HG03097 (cell line): ENCODE results near the gene CD6.

Experiments
- ATAC-seq: cut with Tn5 transposase; IDR thresholded peaks from one replicate; pipeline ENCODE4 v1.9.1; 2021; ENCODE audit not compliant: unreplicated experiment, low FRiP score

Gene CD6

GRCh38 chr11:61007956-61008896 lies 36.7 kb downstream of the CD6 start:
- no peak for ATAC-seq

GRCh38 chr11:61008971-61009370 lies 37.5 kb downstream of the CD6 start:
- ATAC-seq, result no peak

- no peak for ATAC-seq
These were observed 38.2 kb downstream of the CD6 start for GRCh38 chr11:61009392-61010275.

GRCh38 chr11:61010466-61011228 lies 39.2 kb downstream of the CD6 start:
- ATAC-seq, result no peak

GRCh38 chr11:61011229-61011870 lies 39.9 kb downstream of the CD6 start:
- ATAC-seq, result no peak

- no peak for ATAC-seq
These were observed 40.7 kb downstream of the CD6 start for GRCh38 chr11:61011950-61012736.

- no peak for ATAC-seq
These were observed 41.3 kb downstream of the CD6 start for GRCh38 chr11:61012737-61013215.

GRCh38 chr11:61018059-61018458 lies 46.6 kb downstream of the CD6 start:
- no peak for ATAC-seq

- ATAC-seq, result no peak
These were observed 47.8 kb downstream of the CD6 start for GRCh38 chr11:61019037-61019831.

GRCh38 chr11:61019832-61020405 lies 48.4 kb downstream of the CD6 start:
- no peak for ATAC-seq

- no peak for ATAC-seq
These were observed 49.2 kb downstream of the CD6 start for GRCh38 chr11:61020551-61021235.

GRCh38 chr11:61021661-61022212 lies 50.3 kb downstream of the CD6 start:
- no peak for ATAC-seq

- no peak for ATAC-seq
These were observed 51.0 kb downstream of the CD6 start for GRCh38 chr11:61022311-61023085.

- ATAC-seq, result no peak
These were observed 51.8 kb downstream of the CD6 start for GRCh38 chr11:61023086-61023965.

GRCh38 chr11:61023966-61024295 lies 52.5 kb downstream of the CD6 start:
- no peak for ATAC-seq
